Loucy (cell line): ENCODE measurements around the gene SUGP2.

Experiments used
- H2AFZ ChIP-seq: fragments of 200-600 bp; sonication (generic); 2 replicates; pipeline ENCODE4 v1.6.0; 2016; ENCODE audit warnings: antibody characterized with exemption, mild to moderate bottlenecking, low read length, moderate library complexity
- H3F3A ChIP-seq: fragments of 200-600 bp; 2 replicates; pipeline ENCODE4 v1.6.0; 2016; ENCODE audit warnings: antibody characterized with exemption, low read depth, mild to moderate bottlenecking
- H3K27me3 ChIP-seq: fragments of 200-600 bp; sonication (generic); 2 replicates; pipeline ENCODE4 v1.6.1; 2014; ENCODE audit warnings: low read length, mild to moderate bottlenecking; ENCODE audit not compliant: insufficient read depth, poor library complexity, severe bottlenecking
- H3K36me3 ChIP-seq: fragments of 200-600 bp; sonication (generic); 2 replicates; pipeline ENCODE4 v1.6.1; 2016; ENCODE audit warnings: low read length; ENCODE audit not compliant: insufficient read depth
- H3K4me1 ChIP-seq: fragments of 200-600 bp; sonication (generic); 2 replicates; pipeline ENCODE4 v1.5.1; 2014; ENCODE audit warnings: low read length, mild to moderate bottlenecking; ENCODE audit not compliant: insufficient read depth, poor library complexity, severe bottlenecking
- H3K4me2 ChIP-seq: fragments of 200-600 bp; sonication (generic); 2 replicates; pipeline ENCODE4 v1.6.0; 2014; ENCODE audit warnings: antibody characterized with exemption, low read length, low read depth, mild to moderate bottlenecking; ENCODE audit not compliant: poor library complexity, severe bottlenecking
- H3K4me3 ChIP-seq: fragments of 200-600 bp; sonication (generic); 2 replicates; pipeline ENCODE4 v1.5.1; 2014; ENCODE audit warnings: low read length, mild to moderate bottlenecking, mixed read lengths; ENCODE audit not compliant: poor library complexity, severe bottlenecking
- H3K79me2 ChIP-seq: fragments of 200-600 bp; sonication (generic); 2 replicates; pipeline ENCODE4 v1.6.1; 2014; ENCODE audit warnings: low read length; ENCODE audit not compliant: insufficient read depth
- H3K9ac ChIP-seq: fragments of 200-600 bp; sonication (generic); 2 replicates; pipeline ENCODE4 v1.6.0; 2014; ENCODE audit warnings: mild to moderate bottlenecking, low read depth, low read length, moderate library complexity; ENCODE audit not compliant: poor library complexity, severe bottlenecking
- H3K9me2 ChIP-seq: fragments of 200-600 bp; sonication (generic); replicated peaks from 2 replicates; pipeline ENCODE4 v1.6.1; 2016; ENCODE audit warnings: low read depth, low read length, mixed read lengths
- H3K9me3 ChIP-seq: fragments of 200-600 bp; sonication (generic); 2 replicates; pipeline ENCODE4 v1.6.1; 2014; ENCODE audit warnings: mild to moderate bottlenecking, antibody characterized with exemption, low read length, low read depth; ENCODE audit not compliant: insufficient read depth
- H4K20me1 ChIP-seq: fragments of 200-600 bp; sonication (generic); 2 replicates; pipeline ENCODE4 v1.6.0; 2014; ENCODE audit warnings: antibody characterized with exemption, low read length, mild to moderate bottlenecking; ENCODE audit not compliant: insufficient read depth, poor library complexity, severe bottlenecking
- CTCF ChIP-seq: fragments of 200-600 bp; sonication (generic); conservative IDR thresholded peaks from 2 replicates; pipeline ENCODE4 v1.5.1; 2014; ENCODE audit warnings: mild to moderate bottlenecking, antibody characterized with exemption, low read length
- EZH2phosphoT487 ChIP-seq: fragments of 200-600 bp; IDR thresholded peaks from 2 replicates; pipeline ENCODE4 v1.6.1; 2018; ENCODE audit warnings: antibody characterized with exemption, mild to moderate bottlenecking, moderate library complexity, borderline replicate concordance

SUGP2 gene

GRCh38 chr19:19032420-19033175 lies 719 bp downstream of the SUGP2 start:
- H2AFZ ChIP-seq: no peak overlapping the region
- no peaks in the 10 kb centered on the region for H3K9me2 ChIP-seq
- peaks cover 22% of the 10 kb centered on the region for H3K4me1 ChIP-seq
- peaks cover 46% of the 10 kb centered on the region for H4K20me1 ChIP-seq
- no peaks in the 10 kb centered on the region for H3F3A ChIP-seq
- H3K27me3 ChIP-seq: no peaks in the 10 kb centered on the region
- peak overlapping the region; percentile 94 for H3K4me2 ChIP-seq
- H3K4me3 ChIP-seq: peak overlapping the region; percentile 92
- TF ChIP-seq CTCF (peak; percentile 33; the same call in 1 of the 2 replicates), EZH2phosphoT487 (no peak)
- H3K36me3 ChIP-seq: peaks cover 24% of the 10 kb centered on the region; the same call in 1 of the 2 replicates
- H3K9ac ChIP-seq: peak overlapping the region; percentile 95
- H3K79me2 ChIP-seq: peaks cover 86% of the 10 kb centered on the region
- H3K9me3 ChIP-seq: no peaks in the 10 kb centered on the region

- Histone ChIP-seq H3K9me3 (no peaks in the 10 kb centered on the region), H3F3A (no peaks in the 10 kb centered on the region), H3K9me2 (no peaks in the 10 kb centered on the region), H3K79me2 (peaks cover 86% of the 10 kb centered on the region), H3K4me3 (peak overlapping the region; percentile 92), H3K9ac (peak overlapping the region; percentile 95), H3K4me1 (peaks cover 22% of the 10 kb centered on the region), H2AFZ (no peak overlapping the region), H3K27me3 (no peaks in the 10 kb centered on the region), H3K4me2 (peak overlapping the region; percentile 94), H4K20me1 (peaks cover 53% of the 10 kb centered on the region), H3K36me3 (peaks cover 28% of the 10 kb centered on the region; the same call in 1 of the 2 replicates)
- TF ChIP-seq EZH2phosphoT487 (no peak), CTCF (no peak)
Measured at GRCh38 chr19:19031891-19032290, 1.4 kb downstream of the SUGP2 start.

- H2AFZ ChIP-seq: no peak overlapping the region
- H3K9me2 ChIP-seq: no peaks in the 10 kb centered on the region
- H3K4me1 ChIP-seq: peaks cover 14% of the 10 kb centered on the region
- no peaks in the 10 kb centered on the region for H3F3A ChIP-seq
- no peak overlapping the region for H3K9ac ChIP-seq
- H4K20me1 ChIP-seq: peaks cover 78% of the 10 kb centered on the region
- H3K36me3 ChIP-seq: peaks cover 61% of the 10 kb centered on the region; the same call in 1 of the 2 replicates
- H3K4me2 ChIP-seq: peak overlapping the region; percentile 30
- TF ChIP-seq CTCF (no peak), EZH2phosphoT487 (no peak)
- H3K4me3 ChIP-seq: no peak overlapping the region
- no peaks in the 10 kb centered on the region for H3K9me3 ChIP-seq
- no peaks in the 10 kb centered on the region for H3K27me3 ChIP-seq
- H3K79me2 ChIP-seq: peaks cover 95% of the 10 kb centered on the region
Measured at GRCh38 chr19:19028526-19028925, 4.8 kb downstream of the SUGP2 start.
